GM18867 (cell line): ENCODE data around the gene TSPAN9.

ENCODE experiments used
- ATAC-seq: cut with Tn5 transposase; IDR thresholded peaks from one replicate; pipeline ENCODE4 v1.9.1; 2021; ENCODE audit warnings: mild to moderate bottlenecking, moderate library complexity; ENCODE audit not compliant: unreplicated experiment

TSPAN9 gene

GRCh38 chr12:3179731-3180130, 102.6 kb downstream of the TSPAN9 start:
- no peak for ATAC-seq

GRCh38 chr12:3182426-3182825, 105.2 kb downstream of the TSPAN9 start:
- ATAC-seq, result no peak

DNA sequence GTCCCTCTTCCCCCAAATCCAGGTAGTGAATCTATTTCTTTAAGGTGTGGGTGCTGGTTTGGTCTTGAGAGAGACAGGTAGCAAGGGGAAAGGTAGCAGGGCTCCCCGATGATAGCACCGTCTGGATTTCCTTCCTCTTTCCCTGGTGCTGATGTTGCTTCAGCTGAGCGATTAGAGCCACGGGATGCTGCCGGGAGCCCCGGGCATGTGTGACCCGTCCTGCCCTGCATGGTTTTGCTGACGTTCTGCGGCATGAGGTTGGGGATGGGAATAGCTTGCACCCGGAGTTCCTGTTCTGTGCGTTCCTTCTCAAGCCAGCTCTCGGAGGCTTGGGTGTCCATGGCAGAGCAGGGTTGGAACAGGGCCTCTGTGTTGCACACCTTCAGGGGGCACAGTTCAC, 107.3 kb downstream of the TSPAN9 start:
- ATAC-seq, result no peak

DNA sequence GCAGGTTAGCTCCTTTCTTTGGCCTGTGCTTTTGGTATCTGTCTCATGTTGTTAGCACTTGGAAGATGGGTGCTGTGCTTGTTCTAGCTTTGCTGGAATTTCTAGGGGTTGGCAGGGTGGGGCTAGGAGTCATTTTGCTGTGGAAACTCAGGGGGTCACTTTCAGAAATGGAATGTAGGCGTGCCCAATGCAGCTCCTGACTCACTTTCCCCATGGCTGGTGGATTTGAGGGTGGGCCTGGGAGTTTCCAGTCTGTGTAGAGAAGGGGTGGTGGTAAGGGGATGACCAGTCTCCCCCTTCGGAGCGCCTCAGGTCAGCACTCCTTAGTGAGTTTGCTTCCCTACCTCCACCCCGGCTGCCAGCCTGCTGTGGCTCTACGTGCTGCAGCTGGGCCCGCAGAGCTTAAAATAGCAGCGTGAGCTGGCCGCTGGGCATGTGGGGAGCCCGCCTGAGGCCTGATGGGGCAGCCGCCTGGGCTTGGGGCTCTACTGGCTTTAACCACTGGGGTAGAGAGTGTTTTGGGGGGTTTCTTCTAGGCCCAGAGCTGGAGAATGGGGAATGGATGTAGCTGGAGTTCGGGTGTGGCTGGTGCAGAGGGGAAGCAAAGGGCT, 108.2 kb downstream of the TSPAN9 start:
- no peak for ATAC-seq

- peak; percentile 43 for ATAC-seq
Observed at GRCh38 chr12:3186546-3187215, 109.5 kb downstream of the TSPAN9 start.

GRCh38 chr12:3187846-3188770, 110.9 kb downstream of the TSPAN9 start:
- no peak for ATAC-seq

DNA sequence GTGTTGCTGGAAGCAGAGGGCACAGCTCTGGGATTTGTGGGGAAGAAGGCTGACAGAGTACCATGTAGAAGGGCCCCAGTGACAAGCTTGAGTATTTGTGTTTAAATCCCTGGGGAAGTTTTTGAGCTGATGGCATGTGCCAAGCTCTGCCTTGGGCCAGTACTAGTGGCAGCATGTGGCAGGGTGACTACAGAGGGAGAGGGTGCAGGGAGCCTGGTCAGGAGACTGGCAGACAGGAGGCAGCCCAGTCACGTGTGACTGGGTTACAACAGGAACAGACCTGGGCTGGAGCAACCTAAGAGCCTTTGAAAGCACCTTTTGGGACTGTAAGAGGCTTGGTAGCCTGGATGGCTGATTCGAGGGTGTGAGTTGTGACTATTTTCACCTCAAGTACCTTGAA, 112.1 kb downstream of the TSPAN9 start:
- ATAC-seq, result no peak

- no peak for ATAC-seq
Observed at GRCh38 chr12:3190101-3190500, 112.9 kb downstream of the TSPAN9 start.

GRCh38 chr12:3191450-3191849, 114.3 kb downstream of the TSPAN9 start:
- no peak for ATAC-seq

DNA sequence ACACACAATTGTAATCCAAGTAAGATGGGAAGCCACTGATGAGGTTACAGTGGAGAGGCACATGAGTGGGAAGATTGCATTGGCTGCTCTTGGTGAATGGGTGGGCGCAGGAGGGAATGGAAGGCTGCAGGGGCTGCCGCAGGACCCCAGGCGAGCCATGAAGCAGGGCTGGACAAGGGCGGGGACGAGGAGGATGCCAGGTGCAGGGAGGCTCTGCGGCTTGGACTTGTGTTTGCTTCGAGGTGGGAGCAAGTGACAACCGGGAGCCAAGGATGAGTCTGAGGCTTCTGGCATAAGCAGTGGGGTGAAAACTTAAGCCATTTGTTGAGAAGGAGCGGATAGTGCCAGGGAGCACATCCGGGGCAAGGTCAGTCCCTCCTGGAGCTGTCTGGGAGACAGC, 115.0 kb downstream of the TSPAN9 start:
- no peak for ATAC-seq

- no peak for ATAC-seq
Observed at GRCh38 chr12:3193131-3193530, 116.0 kb downstream of the TSPAN9 start.

GRCh38 chr12:3193755-3194154, 116.6 kb downstream of the TSPAN9 start:
- ATAC-seq, result no peak

- ATAC-seq, result no peak
Observed at GRCh38 chr12:3195337-3195736, 118.2 kb downstream of the TSPAN9 start.

- ATAC-seq, result no peak
Observed at GRCh38 chr12:3195859-3196483, 118.8 kb downstream of the TSPAN9 start.

DNA sequence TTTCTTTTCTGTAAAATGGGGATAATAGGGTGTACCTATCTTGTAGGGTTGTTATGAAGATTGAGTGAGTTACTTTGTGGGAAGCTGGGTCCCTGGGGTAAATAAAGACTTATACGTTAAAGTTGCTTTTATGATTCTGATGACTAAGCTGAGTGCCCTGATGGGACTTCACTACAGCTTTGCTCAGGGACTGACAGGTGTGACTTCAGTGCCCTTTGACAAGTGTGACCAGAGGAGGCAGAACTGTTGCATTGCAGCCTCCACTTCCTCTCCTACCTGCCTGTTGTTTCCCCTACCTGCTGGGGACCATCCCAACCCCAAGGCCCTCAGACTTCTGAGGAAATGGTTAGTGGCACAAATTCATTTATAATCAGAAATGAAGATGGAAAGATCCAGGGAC, 119.3 kb downstream of the TSPAN9 start:
- ATAC-seq, result no peak

DNA sequence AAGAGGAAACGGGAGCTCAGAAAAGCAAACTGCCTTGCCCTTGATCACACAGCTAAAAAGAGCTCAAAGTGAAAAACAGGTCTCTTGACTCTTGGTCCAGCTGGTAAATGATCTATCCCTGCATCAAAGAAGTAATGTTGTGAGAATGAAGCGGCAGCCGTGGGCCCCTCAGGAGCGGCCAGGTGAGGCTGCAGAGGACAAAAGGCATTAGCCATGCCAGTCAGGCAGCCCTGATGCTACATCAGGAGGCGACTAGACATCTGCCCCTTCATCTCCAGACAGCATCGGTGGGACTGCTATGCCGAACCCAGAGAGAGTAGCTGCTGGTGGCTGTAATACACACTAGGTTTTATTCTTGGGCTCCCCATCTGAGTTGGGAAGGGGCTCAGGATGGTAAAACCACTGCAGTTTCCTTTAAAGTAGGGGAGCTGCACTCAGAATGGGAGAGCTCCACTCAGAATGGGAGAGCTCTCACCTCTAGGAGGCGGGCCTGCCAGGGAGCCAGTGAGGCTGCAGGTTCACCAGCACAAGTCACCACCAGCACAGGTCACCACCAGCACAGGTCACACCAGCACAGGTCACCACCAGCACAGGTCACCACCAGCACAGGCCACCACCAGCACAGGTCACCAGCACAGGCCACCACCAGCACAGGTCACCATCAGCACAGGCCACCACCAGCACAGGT, 120.1 kb downstream of the TSPAN9 start:
- no peak for ATAC-seq

GRCh38 chr12:3199551-3200031, 122.4 kb downstream of the TSPAN9 start:
- ATAC-seq, result no peak

DNA sequence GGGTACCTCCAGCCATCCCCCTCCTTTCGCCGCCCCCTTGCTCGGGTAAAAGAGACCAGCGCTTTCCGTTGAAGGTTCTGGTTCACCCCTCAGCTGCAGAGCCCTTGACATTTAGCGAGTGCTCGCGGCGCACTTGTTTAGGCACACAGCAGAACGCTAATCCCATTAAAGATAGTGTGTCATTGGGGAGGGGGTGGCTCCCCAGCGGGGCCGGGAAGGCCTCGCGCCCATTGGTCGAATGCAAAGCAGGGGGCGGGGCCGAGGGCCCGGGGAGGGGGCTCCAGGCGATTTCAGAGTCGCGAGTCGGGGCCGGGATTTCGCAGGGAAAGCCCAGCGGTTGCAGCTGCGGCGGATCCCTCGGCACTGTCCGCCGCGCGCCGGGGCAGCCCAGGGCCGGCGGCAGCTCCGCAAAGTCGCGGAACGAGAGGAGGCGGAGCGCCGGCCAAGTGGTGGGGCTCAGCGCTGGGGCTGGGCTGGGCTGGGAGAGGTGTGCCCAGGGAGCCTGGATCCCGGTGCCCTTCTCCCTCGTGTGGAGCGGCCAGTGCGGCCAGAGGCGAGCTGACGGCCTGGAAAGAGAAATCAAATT, 122.9 kb downstream of the TSPAN9 start:
- ATAC-seq, result no peak

DNA sequence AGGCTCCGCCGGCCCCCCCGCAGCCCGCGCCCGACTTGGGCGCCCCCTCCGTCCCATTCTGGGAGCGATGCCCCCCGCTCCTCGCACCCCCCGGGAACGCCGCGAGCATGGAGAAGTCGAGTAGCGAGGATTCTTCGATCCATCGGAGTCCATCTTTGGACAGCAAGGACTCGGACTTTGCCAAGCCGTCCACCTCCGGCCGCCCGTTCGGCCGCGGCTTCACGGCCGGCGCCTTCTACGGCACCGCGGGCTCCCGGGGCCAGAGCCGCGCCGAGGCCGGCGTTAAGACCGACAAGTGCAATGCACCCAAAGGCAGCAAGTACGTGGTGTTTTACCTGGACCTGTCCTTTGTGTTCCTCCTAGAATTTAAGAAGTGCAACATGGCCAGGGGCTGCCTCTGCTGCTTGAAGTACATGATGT, 123.6 kb downstream of the TSPAN9 start:
- no peak for ATAC-seq

- ATAC-seq, result no peak
Observed at GRCh38 chr12:3201339-3202051, 124.3 kb downstream of the TSPAN9 start.
